Lung (tissue), 12 donors: ENCODE results near the gene HMX1. TPM values are rescaled to one million over a fixed set of nuclear protein-coding genes. Genes with fewer than 3 reads are reported as not detected.
A peak's percentile ranks its signal among the peaks of the same experiment; 100 is the strongest.

Experiments used
- ATAC-seq: fragments of 200-7000 bp; cut with Tn5 transposase; one replicate; pipeline ENCODE4 v1.9.1; 2020; ENCODE audit warnings: moderate number of reproducible peaks; ENCODE audit not compliant: insufficient read depth, low FRiP score
- DNase-seq, 3 donors: peaks; one replicate each; pipeline ENCODE4 v3.0.0-alpha.2; 2013 to 2017
- H3K27ac ChIP-seq, 2 donors: one replicate each; pipeline ENCODE4 v1.5.1; 2013; ENCODE audit warnings: mild to moderate bottlenecking in 2 of 2, moderate library complexity in 2 of 2, control low read depth in 1 of 2, inconsistent platforms in 1 of 2, low read depth in 1 of 2, low read length in 1 of 2
- H3K27me3 ChIP-seq, 3 donors: one replicate each; pipeline ENCODE4 v1.5.1; 2013; ENCODE audit warnings: low read length in 2 of 3; ENCODE audit not compliant: control insufficient read depth in 3 of 3, insufficient read depth in 3 of 3
- H3K36me3 ChIP-seq, 4 donors: one replicate each; pipeline ENCODE4 v1.5.1; 2013; ENCODE audit warnings: low read length in 4 of 4, mild to moderate bottlenecking in 1 of 4, moderate library complexity in 1 of 4; ENCODE audit not compliant: control insufficient read depth in 4 of 4, insufficient read depth in 4 of 4
- H3K4me1 ChIP-seq, 5 donors: one replicate each; pipeline ENCODE4 v1.5.1; 2013; ENCODE audit warnings: low read length in 5 of 5, mild to moderate bottlenecking in 2 of 5, moderate library complexity in 1 of 5; ENCODE audit not compliant: control insufficient read depth in 5 of 5, insufficient read depth in 5 of 5
- H3K4me3 ChIP-seq: one replicate; pipeline ENCODE4 v1.5.1; 2013; ENCODE audit warnings: mild to moderate bottlenecking, control low read depth, moderate library complexity
- H3K9ac ChIP-seq, 2 donors: one replicate each; pipeline ENCODE4 v1.5.1; 2013; ENCODE audit warnings: low read length in 2 of 2, control low read depth in 1 of 2; ENCODE audit not compliant: insufficient read depth in 1 of 2
- H3K9me3 ChIP-seq, 4 donors: one replicate each; pipeline ENCODE4 v1.5.1; 2013; ENCODE audit warnings: low read length in 3 of 4, mild to moderate bottlenecking in 1 of 4, moderate library complexity in 1 of 4; ENCODE audit not compliant: control insufficient read depth in 4 of 4, insufficient read depth in 3 of 4
- WGBS, 2 donors: extraction: QIAGEN DNeasy Blood & Tissue Kit; methylation state at CpG; one replicate each; pipeline ENCODE4 v1.1.7; 2013; 5-methylcytosine and 5-hydroxymethylcytosine counted together
- polyA plus RNA-seq, 2 donors: library from polyadenylated mRNA; stranded (reverse); fragments of 200-250 nt; gene quantifications; one replicate each; pipeline ENCODE4 v1.2.1, GENCODE V29; 2013
- total RNA-seq, 2 donors: library from RNA; depleted of rRNA in 1 of 2; stranded (reverse); fragments of >200 nt in 1 of 2; gene quantifications; one replicate each; pipeline ENCODE4 v1.2.1, GENCODE V29; 2014 to 2021
- TF ChIP-seq, protein P1 (sequence below): IDR thresholded peaks from 2 replicates; pipeline ENCODE4 v1.5.1; 2012; ENCODE audit warnings: mild to moderate bottlenecking; ENCODE audit errors: control extremely low read depth, extremely low read depth
- donor health status: control.
- donor health status: control.
- donor health status: Bipolar disorder and iron deficiency.
- donor health status: healthy.
- donor health status: DM: yes; HTN: yes; CAD: no.

HMX1 gene
- total and polyA plus RNA-seq, 4 donors, result not detected

DNA sequence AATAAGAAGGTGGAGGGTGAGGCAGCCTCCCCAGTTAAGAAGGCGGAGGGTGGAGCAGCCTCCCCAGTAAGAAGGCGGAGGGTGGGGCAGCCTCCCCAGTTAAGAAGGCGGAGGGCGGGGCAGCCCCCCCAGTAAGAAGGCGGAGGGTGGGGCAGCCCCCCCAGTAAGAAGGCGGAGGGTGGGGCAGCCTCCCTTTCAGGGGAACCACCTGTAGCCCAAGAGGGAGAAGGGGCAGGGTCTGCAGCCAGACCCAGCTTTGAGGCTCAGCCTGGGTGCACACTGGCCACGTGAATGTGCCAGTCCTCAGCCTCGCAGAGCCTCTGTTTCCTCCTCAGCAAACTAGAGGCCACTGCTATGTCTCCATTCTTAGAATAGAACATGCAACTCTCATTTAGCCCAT, 52.6 kb downstream of the HMX1 start:
- H3K9me3 ChIP-seq, result peaks cover 0 to 7% (median 0%) of the 10 kb centered on the region in 4 donors
- no peak for ATAC-seq

DNA sequence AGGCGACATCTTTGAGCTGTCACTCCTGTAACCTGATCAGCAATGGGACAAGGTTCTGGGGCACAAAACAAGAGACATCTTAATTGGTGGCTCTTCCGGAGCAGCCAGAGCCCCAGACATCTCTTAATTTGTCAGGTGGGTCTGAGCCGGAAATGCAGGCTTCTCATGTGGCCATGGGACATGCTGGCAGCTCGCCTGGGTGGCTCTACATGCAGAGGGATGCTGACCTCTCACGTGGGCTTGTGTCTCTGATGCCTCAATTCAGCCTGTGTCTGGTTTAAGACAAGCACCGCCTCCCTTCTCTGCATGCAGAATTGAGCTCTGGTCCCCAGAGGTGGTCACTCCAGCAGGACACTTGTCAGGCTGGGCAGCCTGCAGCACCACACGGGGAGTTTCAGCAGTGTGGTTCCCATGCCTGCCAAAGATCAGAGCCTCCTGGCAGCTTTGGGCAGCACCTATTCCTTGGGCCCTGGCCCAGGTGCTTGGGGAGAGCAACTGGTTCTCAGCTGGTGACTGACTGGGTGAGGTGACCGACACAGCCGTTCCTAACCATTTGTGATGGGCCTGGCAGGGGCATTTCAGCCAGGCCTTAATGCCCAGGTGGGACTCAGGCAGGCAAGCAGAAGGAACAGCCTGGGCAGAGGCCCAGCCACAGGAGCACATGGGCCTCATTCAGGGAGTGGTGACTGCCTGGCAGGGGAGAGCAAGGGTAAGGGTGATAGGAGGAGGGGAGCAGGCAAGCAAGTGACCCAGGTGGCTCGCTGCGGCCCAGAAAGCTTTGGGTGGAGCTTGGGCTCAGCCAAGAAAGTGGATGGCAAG, 53.4 kb downstream of the HMX1 start:
- Histone ChIP-seq H3K27me3 (peaks cover 0 to 3% (median 0%) of the 10 kb centered on the region in 3 donors), H3K36me3 (no peaks in the 10 kb centered on the region), H3K4me3 (no peak overlapping the region), H3K4me1 (no peaks in the 10 kb centered on the region), H3K27ac (no peak overlapping the region), H3K9me3 (peaks cover 0 to 7% (median 0%) of the 10 kb centered on the region in 4 donors), H3K9ac (no peak overlapping the region)
- TF ChIP-seq, protein P1, sequence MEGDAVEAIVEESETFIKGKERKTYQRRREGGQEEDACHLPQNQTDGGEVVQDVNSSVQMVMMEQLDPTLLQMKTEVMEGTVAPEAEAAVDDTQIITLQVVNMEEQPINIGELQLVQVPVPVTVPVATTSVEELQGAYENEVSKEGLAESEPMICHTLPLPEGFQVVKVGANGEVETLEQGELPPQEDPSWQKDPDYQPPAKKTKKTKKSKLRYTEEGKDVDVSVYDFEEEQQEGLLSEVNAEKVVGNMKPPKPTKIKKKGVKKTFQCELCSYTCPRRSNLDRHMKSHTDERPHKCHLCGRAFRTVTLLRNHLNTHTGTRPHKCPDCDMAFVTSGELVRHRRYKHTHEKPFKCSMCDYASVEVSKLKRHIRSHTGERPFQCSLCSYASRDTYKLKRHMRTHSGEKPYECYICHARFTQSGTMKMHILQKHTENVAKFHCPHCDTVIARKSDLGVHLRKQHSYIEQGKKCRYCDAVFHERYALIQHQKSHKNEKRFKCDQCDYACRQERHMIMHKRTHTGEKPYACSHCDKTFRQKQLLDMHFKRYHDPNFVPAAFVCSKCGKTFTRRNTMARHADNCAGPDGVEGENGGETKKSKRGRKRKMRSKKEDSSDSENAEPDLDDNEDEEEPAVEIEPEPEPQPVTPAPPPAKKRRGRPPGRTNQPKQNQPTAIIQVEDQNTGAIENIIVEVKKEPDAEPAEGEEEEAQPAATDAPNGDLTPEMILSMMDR, result no peak
- ATAC-seq, result no peak
- WGBS, 2 donors, result 67 to 84% methylated on average over 11 of the region's 11 CpGs
- peak in 1 of 3 donors; percentile 4 for DNase-seq

More for the DNA sequence above, 52.6 kb downstream of the HMX1 start:
- Histone ChIP-seq H3K27ac (no peak overlapping the region), H3K4me1 (no peaks in the 10 kb centered on the region), H3K36me3 (no peaks in the 10 kb centered on the region), H3K9ac (no peak overlapping the region), H3K27me3 (peaks cover 0 to 3% (median 0%) of the 10 kb centered on the region in 3 donors), H3K4me3 (no peak overlapping the region)
- DNase-seq, result peak in 1 of 3 donors; percentile 6
- TF ChIP-seq, protein P1, result no peak
- WGBS, 2 donors, result 79 to 91% methylated on average over 8 of the region's 8 CpGs

- no peak overlapping the region for H3K4me3 ChIP-seq
- no peaks in the 10 kb centered on the region for H3K4me1 ChIP-seq
- H3K9me3 ChIP-seq, result peaks cover 0 to 7% (median 0%) of the 10 kb centered on the region in 4 donors
- DNase-seq (peak in 2 of 3 donors; percentile 3 to 8), ATAC-seq (no peak)
- no peak overlapping the region for H3K27ac ChIP-seq
- H3K36me3 ChIP-seq, result no peaks in the 10 kb centered on the region
- H3K27me3 ChIP-seq, result peaks cover 0 to 3% (median 0%) of the 10 kb centered on the region in 3 donors
- no peak overlapping the region for H3K9ac ChIP-seq
- TF ChIP-seq, protein P1, result no peak
- 11 to 26% methylated on average over 4 to 5 of the region's 5 CpGs for WGBS, 2 donors
These were observed 53.9 kb downstream of the HMX1 start for GRCh38 chr4:8817813-8818062.
